K562 (cell line): ENCODE results near the gene JAKMIP1. TPM values are rescaled to one million over a fixed set of nuclear protein-coding genes. Genes with fewer than 3 reads are reported as not detected.

Experiments used
- ATAC-seq: fragments of 200-7000 bp; cut with Tn5 transposase; 3 replicates; pipeline ENCODE4 v1.9.1; 2020; ENCODE audit warnings: moderate library complexity
- BruUV-seq: library from RNA; stranded (reverse); fragments of 400-500 nt; replicated peaks from 2 replicates; lab custom pipeline; 2021; lab: Mats Ljungman, UMichigan
- CTCF ChIA-PET: fragments of 300-600 bp; formaldehyde crosslinking; extraction: SDS; loops from one replicate; lab custom pipeline; 2021; ENCODE audit warnings: low intra/inter-chr PET ratio; lab: Yijun Ruan, JAX
- POLR2A ChIA-PET: fragments of 300-600, 350-650 bp; sonication (Branson Sonifier 250); formaldehyde crosslinking; extraction: SDS; loops from one replicate; lab custom pipeline; 2021; ENCODE audit warnings: antibody characterized with exemption, inconsistent platforms; lab: Yijun Ruan, JAX
- DNase-seq, 4 experiments: peaks; one replicate each; pipeline versions ENCODE4 v3.0.0 to v3.0.0-alpha.2; 2011 to 2018; ENCODE audit warnings: low spot score in 3 of 4, mixed read lengths in 3 of 4; ENCODE audit errors: extremely low read depth in 1 of 4
- FAIRE-seq: peaks from 2 replicates; lab custom pipeline; 2011; peaks lifted over from hg19 to GRCh38; lab: Jason Lieb, UNC
- H2AFZ ChIP-seq: 2 replicates; pipeline ENCODE4 v1.6.0; 2011; ENCODE audit warnings: low read depth, low read length, control low read depth, inconsistent platforms
- H3K27ac ChIP-seq: fragments of 200-600 bp; 3 replicates; pipeline ENCODE4 v1.8.0; 2011; ENCODE audit warnings: low read depth, mild to moderate bottlenecking, control low read depth, inconsistent platforms, low read length, moderate library complexity, mixed read lengths; ENCODE audit errors: extremely low read depth
- H3K27me3 ChIP-seq, 2 experiments: fragments of 300-600 bp in 1 of 2; 2 replicates in 1 of 2; 3 replicates in 1 of 2; pipeline versions ENCODE4 v1.6.0 to v1.8.0; 2011; ENCODE audit warnings: inconsistent platforms in 2 of 2, low read length in 2 of 2, mild to moderate bottlenecking in 1 of 2, mixed read lengths in 1 of 2, moderate library complexity in 1 of 2; ENCODE audit not compliant: control insufficient read depth in 2 of 2, insufficient read depth in 2 of 2
- H3K36me3 ChIP-seq: fragments of 300-600 bp; 3 replicates; pipeline ENCODE4 v1.8.0; 2011; ENCODE audit warnings: mild to moderate bottlenecking, low read length, inconsistent platforms; ENCODE audit not compliant: control insufficient read depth, insufficient read depth
- H3K4me1 ChIP-seq, 2 experiments: fragments of 200-600 bp in 1 of 2; replicated peaks in 1 of 2; 2 replicates in 1 of 2; 3 replicates in 1 of 2; pipeline versions ENCODE4 v1.5.1 to v1.8.0; 2011; ENCODE audit warnings: inconsistent platforms in 2 of 2, low read length in 2 of 2, mild to moderate bottlenecking in 1 of 2, mixed read lengths in 1 of 2, moderate library complexity in 1 of 2; ENCODE audit not compliant: control insufficient read depth in 2 of 2, insufficient read depth in 2 of 2
- H3K4me2 ChIP-seq: 2 replicates; pipeline ENCODE4 v1.6.1; 2011; ENCODE audit warnings: low read length, control low read depth, inconsistent platforms, mixed read lengths; ENCODE audit not compliant: insufficient read depth
- H3K4me3 ChIP-seq: fragments of 200-600 bp; sonication (generic), shearing (Covaris generic); 2 replicates; pipeline ENCODE4 v1.5.1; 2016; ENCODE audit warnings: control low read depth, inconsistent platforms
- H3K79me2 ChIP-seq: fragments of 200-600 bp; 3 replicates; pipeline ENCODE4 v1.8.0; 2011; ENCODE audit warnings: low read length, inconsistent platforms; ENCODE audit not compliant: control insufficient read depth, insufficient read depth
- H3K9ac ChIP-seq, 2 experiments: 2 replicates each; pipeline versions ENCODE4 v1.6.0 to v1.6.1; 2011; ENCODE audit warnings: low read depth in 2 of 2, low read length in 2 of 2, control low read depth in 1 of 2, inconsistent platforms in 1 of 2, mild to moderate bottlenecking in 1 of 2, mixed read lengths in 1 of 2; ENCODE audit not compliant: insufficient read depth in 1 of 2
- H3K9me1 ChIP-seq: one replicate; pipeline ENCODE4 v1.6.0; 2011; ENCODE audit warnings: inconsistent platforms, mild to moderate bottlenecking, low read length, moderate library complexity; ENCODE audit not compliant: control insufficient read depth, insufficient read depth
- H3K9me3 ChIP-seq: replicated peaks from 2 replicates; pipeline ENCODE4 v1.5.1; 2011; ENCODE audit warnings: low read depth, low read length, inconsistent platforms; ENCODE audit not compliant: control insufficient read depth, insufficient read depth
- H4K20me1 ChIP-seq: replicated peaks from 2 replicates; pipeline ENCODE4 v1.6.1; 2011; ENCODE audit warnings: low read length, inconsistent platforms, mixed read lengths; ENCODE audit not compliant: control insufficient read depth, insufficient read depth
- BCOR ChIP-seq: fragments of 450-650 bp; IDR thresholded peaks from 2 replicates; pipeline ENCODE4 v1.6.1; 2016
- CHD1 ChIP-seq: fragments of 200-600 bp; sonication (generic); IDR thresholded peaks from one replicate; pipeline ENCODE4 v1.6.1; 2012; ENCODE audit warnings: mild to moderate bottlenecking, moderate library complexity, low read length, inconsistent platforms
- E2F5 ChIP-seq: sonication (generic); formaldehyde crosslinking; IDR thresholded peaks from 2 replicates; pipeline ENCODE4 v1.8.0; 2022; ENCODE audit warnings: mild to moderate bottlenecking, missing genetic modification reagents
- ELF1 ChIP-seq: fragments of 200-800 bp; sonication (Bioruptor generic); IDR thresholded peaks from 2 replicates; pipeline ENCODE4 v1.6.1; 2016; ENCODE audit warnings: missing genetic modification characterization, missing compliant biosample characterization
- MIER1 ChIP-seq: fragments of 450-650 bp; IDR thresholded peaks from 2 replicates; pipeline ENCODE4 v1.6.1; 2016; ENCODE audit warnings: antibody characterized with exemption, mild to moderate bottlenecking, low read depth
- MXD1 ChIP-seq: fragments of 250-450 bp; sonication (Bioruptor Pico); IDR thresholded peaks from 2 replicates; pipeline ENCODE4 v1.8.0; 2021; ENCODE audit warnings: borderline replicate concordance, mild to moderate bottlenecking, moderate library complexity; ENCODE audit not compliant: poor library complexity, severe bottlenecking
- NCOA2 ChIP-seq, 2 experiments: fragments of 450-650 bp; IDR thresholded peaks; 2 replicates each; pipeline ENCODE4 v1.6.1; 2018; ENCODE audit warnings: mild to moderate bottlenecking in 2 of 2, moderate library complexity in 1 of 2; ENCODE audit not compliant: partially characterized antibody in 2 of 2
- NFIX ChIP-seq: fragments of 250-450 bp; sonication (Bioruptor Pico); IDR thresholded peaks from 2 replicates; pipeline ENCODE4 v1.4.0; 2020; ENCODE audit warnings: low read depth, mild to moderate bottlenecking, moderate library complexity
- NFXL1 ChIP-seq: fragments of 450-650 bp; formaldehyde crosslinking; IDR thresholded peaks from 2 replicates; pipeline ENCODE4 v1.4.0; 2021; ENCODE audit warnings: mild to moderate bottlenecking
- NR1H2 ChIP-seq: sonication (generic); formaldehyde crosslinking; IDR thresholded peaks from 2 replicates; pipeline ENCODE4 v1.4.0; 2020; ENCODE audit warnings: mild to moderate bottlenecking, missing genetic modification reagents
- NR2C2 ChIP-seq, 2 experiments: fragments of 200-800 bp in 1 of 2; sonication (Bioruptor generic) in 1 of 2; sonication (generic) in 1 of 2; formaldehyde crosslinking in 1 of 2; IDR thresholded peaks; 2 replicates each; pipeline versions ENCODE4 v1.6.1 to v1.8.0; 2016 to 2022; ENCODE audit warnings: mild to moderate bottlenecking in 1 of 2, missing compliant biosample characterization in 1 of 2, missing genetic modification characterization in 1 of 2, missing genetic modification reagents in 1 of 2
- RFX5 ChIP-seq: IDR thresholded peaks from 2 replicates; pipeline ENCODE4 v1.6.1; 2011; ENCODE audit warnings: low read depth, mild to moderate bottlenecking, improper control_type of control experiment, low read length
- SIRT6 ChIP-seq: IDR thresholded peaks from one replicate; pipeline ENCODE4 v1.6.1; 2012; ENCODE audit warnings: low read depth, mild to moderate bottlenecking, control low read depth, inconsistent platforms, low read length, moderate library complexity
- SMARCA4 ChIP-seq: fragments of 450-650 bp; IDR thresholded peaks from 2 replicates; pipeline ENCODE4 v1.6.1; 2016
- TAF7 ChIP-seq: fragments of 450-650 bp; IDR thresholded peaks from 2 replicates; pipeline ENCODE4 v1.6.1; 2016; ENCODE audit warnings: missing genetic modification characterization, missing compliant biosample characterization
- ZKSCAN3 ChIP-seq: fragments of 250-450 bp; sonication (Bioruptor Pico); IDR thresholded peaks from 2 replicates; pipeline ENCODE4 v1.4.0; 2020
- ZNF561 ChIP-seq: fragments of 450-650 bp; formaldehyde crosslinking; conservative IDR thresholded peaks from 2 replicates; pipeline ENCODE4 v1.4.0; 2020; ENCODE audit warnings: mild to moderate bottlenecking, moderate library complexity
- WGBS: fragments of 100-300 bp; shearing (Covaris generic); methylation state at CpG from one replicate; pipeline ENCODE4 v1.1.6; 2016; ENCODE audit warnings: low coverage, mixed read lengths; ENCODE audit not compliant: insufficient coverage; ENCODE audit errors: missing lambda C conversion rate; 5-methylcytosine and 5-hydroxymethylcytosine counted together
- in situ Hi-C: fragments of 300-500 bp; cut with MboI; formaldehyde crosslinking; loops from 4 replicates; pipeline ENCODE4 v1.15.0; 2018; ENCODE audit warnings: inconsistent platforms, mixed read lengths
- intact Hi-C: fragments of 100-400 bp; cut with micrococcal nuclease; formaldehyde crosslinking; loops from 2 replicates; pipeline ENCODE4 v1.14.2; 2022
- polyA plus RNA-seq, 8 experiments: library from polyadenylated mRNA; depleted of rRNA in 4 of 8; stranded (reverse) in 5 of 8; unstranded in 3 of 8; fragments of >200 nt; fragmentation: Nextera tagmentation in 2 of 8; fragmentation: Illumina TruSeq in 1 of 8; extraction: Ambion mirVana in 2 of 8; extraction: Trizol in 1 of 8; gene quantifications; 2 replicates each; pipeline versions ENCODE4 v1.2.1 to v1.2.3, GENCODE V29; 2011 to 2014; ENCODE audit warnings: inconsistent platforms in 1 of 8, missing spikeins in 1 of 8
- total RNA-seq, 7 experiments: library from RNA; depleted of rRNA in 6 of 7; stranded (reverse); fragments of >200 nt in 6 of 7; fragmentation: Illumina TruSeq in 2 of 7; extraction: Trizol in 2 of 7; gene quantifications; 2 replicates each; pipeline versions ENCODE4 v1.2.1 to v1.2.3, GENCODE V29; 2011 to 2021; ENCODE audit warnings: low replicate concordance in 1 of 7
- TF ChIP-seq, protein P1 (sequence below): sonication (generic); formaldehyde crosslinking; IDR thresholded peaks from 2 replicates; pipeline ENCODE4 v1.9.0; 2022; ENCODE audit warnings: mild to moderate bottlenecking, missing genetic modification reagents
- TF ChIP-seq, protein P2 (sequence below), 2 experiments: IDR thresholded peaks; 2 replicates each; pipeline ENCODE4 v1.6.1; 2011; ENCODE audit warnings: borderline replicate concordance in 1 of 2, control low read depth in 1 of 2, low read depth in 1 of 2, low read length in 1 of 2, mild to moderate bottlenecking in 1 of 2, mixed read lengths in 1 of 2, moderate library complexity in 1 of 2; ENCODE audit not compliant: insufficient read depth in 1 of 2, insufficient read length in 1 of 2, poor library complexity in 1 of 2, severe bottlenecking in 1 of 2; ENCODE audit errors: extremely low read depth in 1 of 2

Gene JAKMIP1
- total and polyA plus RNA-seq, 9 of the 15 experiments (the other 6 are each of a cell fraction or from before 2014, with no cell fraction given), result not detected

GRCh38 chr4:6197433-6198174 lies 2.7 kb downstream of the JAKMIP1 start (continued):
- no peak for TF ChIP-seq MXD1 (CRISPR knock-in tag)
- TF ChIP-seq, protein P1, sequence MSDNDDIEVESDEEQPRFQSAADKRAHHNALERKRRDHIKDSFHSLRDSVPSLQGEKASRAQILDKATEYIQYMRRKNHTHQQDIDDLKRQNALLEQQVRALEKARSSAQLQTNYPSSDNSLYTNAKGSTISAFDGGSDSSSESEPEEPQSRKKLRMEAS (CRISPR knock-in tag), result no peak

- H3K4me2 ChIP-seq, result no peak overlapping the region
- no TSS peak for BruUV-seq
- DNase-seq, result no peak
- in situ Hi-C loops (no loop called here), intact Hi-C loops (no loop called here)
- ChIA-PET CTCF (no interaction called here), POLR2A (no interaction called here)
- 0% methylated on average over 11 of the region's 11 CpGs for WGBS
- no peak overlapping the region for H2AFZ ChIP-seq
- H3K79me2 ChIP-seq, result no peaks in the 10 kb centered on the region
- no peak overlapping the region for H3K27ac ChIP-seq
- FAIRE-seq, result no peak
- no peaks in the 10 kb centered on the region for H3K9me3 ChIP-seq
- no peaks in the 10 kb centered on the region for H3K36me3 ChIP-seq
- H3K9me1 ChIP-seq, result no peaks in the 10 kb centered on the region
- H3K4me1 ChIP-seq, result peaks cover 0 to 21% of the 10 kb centered on the region in 2 experiments; a peak in 2 of 5 replicates
- no peak for ATAC-seq
- H3K9ac ChIP-seq, result no peak overlapping the region
- H4K20me1 ChIP-seq, result no peaks in the 10 kb centered on the region; the same call in 1 of the 2 replicates
- H3K27me3 ChIP-seq, result peaks cover 2 to 32% of the 10 kb centered on the region in 2 experiments; a peak in 3 of 5 replicates
- H3K4me3 ChIP-seq, result no peak overlapping the region
- TF ChIP-seq ELF1 (tag), result no peak
- TF ChIP-seq SMARCA4, result no peak
- TF ChIP-seq NFIX, result no peak
- no peak for TF ChIP-seq BCOR
- no peak for TF ChIP-seq ZNF561
- no peak for TF ChIP-seq NFXL1 (CRISPR knock-in tag)
- TF ChIP-seq NR1H2 (CRISPR knock-in tag), result no peak
- TF ChIP-seq TAF7 (tag), result no peak
- no peak for TF ChIP-seq NCOA2 (IDR thresholded peaks at IDR 0.05; ENCODE audit: partially characterized antibody in 2 of 2)
- no peak for TF ChIP-seq SIRT6
- TF ChIP-seq ZKSCAN3 (CRISPR knock-in tag), result no peak
- TF ChIP-seq NR2C2 (CRISPR knock-in tag; IDR thresholded peaks at IDR 0.05), result no peak
- no peak for TF ChIP-seq NR2C2 (tag; IDR thresholded peaks at IDR 0.05)
- no peak for TF ChIP-seq MIER1
- no peak for TF ChIP-seq CHD1
- TF ChIP-seq, protein P2, sequence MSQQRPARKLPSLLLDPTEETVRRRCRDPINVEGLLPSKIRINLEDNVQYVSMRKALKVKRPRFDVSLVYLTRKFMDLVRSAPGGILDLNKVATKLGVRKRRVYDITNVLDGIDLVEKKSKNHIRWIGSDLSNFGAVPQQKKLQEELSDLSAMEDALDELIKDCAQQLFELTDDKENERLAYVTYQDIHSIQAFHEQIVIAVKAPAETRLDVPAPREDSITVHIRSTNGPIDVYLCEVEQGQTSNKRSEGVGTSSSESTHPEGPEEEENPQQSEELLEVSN (IDR thresholded peaks at IDR 0.05; ENCODE audit: borderline replicate concordance in 1 of 2, extremely low read depth in 1 of 2, insufficient read depth in 1 of 2, insufficient read length in 1 of 2, low read depth in 1 of 2, low read length in 1 of 2, poor library complexity in 1 of 2, severe bottlenecking in 1 of 2), result no peak
- no peak for TF ChIP-seq E2F5 (CRISPR knock-in tag)
- no peak for TF ChIP-seq RFX5
Measured at GRCh38 chr4:6196871-6197270, 3.5 kb downstream of the JAKMIP1 start.
